ENCODE measurements around the gene NEU2.

DNA sequence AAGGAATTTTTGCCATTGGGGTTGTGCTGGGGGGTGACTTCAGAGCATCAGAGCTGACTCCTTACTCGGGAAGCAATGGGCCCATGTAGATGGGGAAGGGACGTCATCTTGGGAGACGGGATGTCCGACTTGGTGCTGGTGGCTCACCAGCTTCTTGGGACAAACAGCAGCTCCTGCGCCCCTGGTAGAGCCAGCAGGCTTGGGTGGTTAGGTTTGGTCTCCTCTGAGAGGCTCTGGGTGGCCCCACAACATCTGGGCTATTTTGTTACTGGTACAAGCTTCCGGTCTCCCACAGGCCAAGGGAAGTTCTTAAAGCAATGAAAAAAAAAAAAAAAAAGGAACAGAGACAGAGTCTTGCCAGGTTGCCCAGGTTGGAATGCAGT lies 21.2 kb upstream of the NEU2 start:
- TF ChIP-seq, protein P1, sequence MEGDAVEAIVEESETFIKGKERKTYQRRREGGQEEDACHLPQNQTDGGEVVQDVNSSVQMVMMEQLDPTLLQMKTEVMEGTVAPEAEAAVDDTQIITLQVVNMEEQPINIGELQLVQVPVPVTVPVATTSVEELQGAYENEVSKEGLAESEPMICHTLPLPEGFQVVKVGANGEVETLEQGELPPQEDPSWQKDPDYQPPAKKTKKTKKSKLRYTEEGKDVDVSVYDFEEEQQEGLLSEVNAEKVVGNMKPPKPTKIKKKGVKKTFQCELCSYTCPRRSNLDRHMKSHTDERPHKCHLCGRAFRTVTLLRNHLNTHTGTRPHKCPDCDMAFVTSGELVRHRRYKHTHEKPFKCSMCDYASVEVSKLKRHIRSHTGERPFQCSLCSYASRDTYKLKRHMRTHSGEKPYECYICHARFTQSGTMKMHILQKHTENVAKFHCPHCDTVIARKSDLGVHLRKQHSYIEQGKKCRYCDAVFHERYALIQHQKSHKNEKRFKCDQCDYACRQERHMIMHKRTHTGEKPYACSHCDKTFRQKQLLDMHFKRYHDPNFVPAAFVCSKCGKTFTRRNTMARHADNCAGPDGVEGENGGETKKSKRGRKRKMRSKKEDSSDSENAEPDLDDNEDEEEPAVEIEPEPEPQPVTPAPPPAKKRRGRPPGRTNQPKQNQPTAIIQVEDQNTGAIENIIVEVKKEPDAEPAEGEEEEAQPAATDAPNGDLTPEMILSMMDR (IDR thresholded peaks at IDR 0.05 in 4 of 5, conservative IDR thresholded peaks at IDR 0.05 in 1 of 5): no peak
- TF ChIP-seq POLR2A (IDR thresholded peaks at IDR 0.05): no peak
